SH-SY5Y (cell line): ENCODE measurements around the gene PGPEP1.

ENCODE experiments used
- GATA2 ChIP-seq: IDR thresholded peaks from 2 replicates; pipeline ENCODE4 v1.6.1; 2011; ENCODE audit warnings: mild to moderate bottlenecking, low read depth, low read length
- GATA3 ChIP-seq: IDR thresholded peaks from 2 replicates; pipeline ENCODE4 v1.6.1; 2011; ENCODE audit warnings: low read depth, mild to moderate bottlenecking, low read length, moderate library complexity

DNA sequence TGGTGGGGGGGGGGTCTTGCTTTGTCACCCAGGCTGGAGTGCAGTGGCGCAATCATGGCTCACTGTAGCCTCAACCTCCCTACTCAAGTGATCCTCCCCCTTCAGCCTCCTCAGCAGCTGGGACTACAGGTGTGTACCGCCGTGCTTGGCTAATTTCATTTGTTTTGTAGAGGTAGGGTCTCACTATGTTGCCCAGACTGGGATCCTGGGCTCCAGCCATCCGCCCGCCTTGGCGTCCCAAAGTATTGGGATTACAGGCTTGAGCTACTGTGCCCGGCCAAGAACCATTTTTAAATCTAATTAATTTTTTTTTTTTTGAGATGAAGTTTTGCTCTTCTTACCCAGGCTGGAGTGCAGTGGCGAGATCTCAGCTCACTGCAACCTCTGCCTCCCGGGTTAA, 40.7 kb upstream of the PGPEP1 start:
- TF ChIP-seq GATA2 (no peak), GATA3 (no peak)
